GM03348 (cell line): ENCODE measurements around the gene CDH4.

Experiments used
- DNase-seq: peaks from one replicate; pipeline ENCODE4 v3.0.0; 2012; ENCODE audit warnings: low spot score

CDH4 gene

GRCh38 chr20:61493798-61494305 lies 241.8 kb downstream of the CDH4 start:
- DNase-seq, result no peak

DNA sequence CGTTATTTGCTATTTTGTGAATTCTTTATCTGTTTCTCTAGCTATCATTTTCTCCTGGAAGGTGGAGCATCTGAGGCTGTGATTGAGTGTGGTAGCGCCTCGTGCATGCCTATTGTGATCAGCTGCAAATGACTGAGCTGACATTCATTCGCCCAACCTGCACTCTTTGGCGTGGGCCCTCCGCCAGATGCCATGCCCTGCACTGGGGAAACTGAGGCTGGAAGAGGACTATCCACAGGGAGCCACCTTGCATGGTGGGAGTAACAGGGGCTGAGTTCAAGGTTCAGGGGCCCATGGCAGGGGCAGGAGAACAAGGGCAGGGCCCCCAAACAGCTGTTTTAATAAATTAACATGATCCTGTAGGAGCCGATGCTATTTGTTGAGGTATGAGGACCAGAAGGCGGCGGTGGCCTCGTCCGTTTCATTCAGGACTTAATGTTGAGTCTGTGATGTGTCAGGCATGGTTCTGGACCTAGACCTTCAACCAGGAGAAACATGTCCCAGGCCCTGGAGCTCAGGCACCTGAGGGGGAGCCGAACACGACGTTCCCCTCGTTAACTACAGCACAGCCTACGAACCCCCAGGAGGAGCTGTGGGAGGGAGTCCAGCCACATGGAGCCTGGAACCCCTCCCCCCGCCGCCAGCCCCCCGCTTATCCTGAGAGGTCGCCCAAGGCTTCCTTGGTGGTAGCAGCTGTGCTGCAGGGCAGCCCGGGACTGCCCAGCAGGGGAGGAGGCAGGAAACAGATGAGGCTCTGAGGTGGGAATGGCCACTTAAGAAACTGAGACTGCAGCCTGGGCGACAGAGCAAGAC lies 242.9 kb downstream of the CDH4 start:
- no peak for DNase-seq

DNA sequence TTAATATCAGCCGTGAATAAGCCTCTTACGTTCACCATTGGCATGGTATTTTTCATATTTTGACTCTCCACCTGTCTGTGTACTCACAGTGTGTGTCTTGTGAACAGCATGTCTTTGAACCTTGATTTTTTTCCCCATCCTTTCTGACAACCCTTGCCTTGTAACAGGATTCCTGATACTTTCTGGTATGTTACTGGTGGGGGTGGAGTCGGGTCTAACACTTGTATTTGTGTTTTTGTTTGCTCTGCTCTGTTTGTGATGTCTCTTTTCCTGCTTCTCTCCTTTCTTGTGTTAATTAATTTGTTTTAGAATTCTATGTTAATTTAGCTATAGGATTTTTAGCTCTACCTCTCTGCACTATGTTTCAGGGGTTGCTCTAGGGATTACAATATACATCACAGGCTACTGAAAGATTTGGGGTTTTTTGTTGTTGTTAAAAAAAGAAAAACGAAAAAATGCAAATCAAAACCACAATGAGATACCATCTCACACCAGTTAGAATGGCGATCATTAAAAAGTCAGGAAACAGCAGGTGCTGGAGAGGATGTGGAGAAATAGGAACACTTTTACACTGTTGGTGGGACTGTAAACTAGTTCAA lies 245.1 kb downstream of the CDH4 start:
- DNase-seq, result no peak

- DNase-seq, result no peak
Measured at GRCh38 chr20:61499859-61500554, 247.9 kb downstream of the CDH4 start.

GRCh38 chr20:61500791-61501321 lies 248.8 kb downstream of the CDH4 start:
- DNase-seq, result no peak

DNA sequence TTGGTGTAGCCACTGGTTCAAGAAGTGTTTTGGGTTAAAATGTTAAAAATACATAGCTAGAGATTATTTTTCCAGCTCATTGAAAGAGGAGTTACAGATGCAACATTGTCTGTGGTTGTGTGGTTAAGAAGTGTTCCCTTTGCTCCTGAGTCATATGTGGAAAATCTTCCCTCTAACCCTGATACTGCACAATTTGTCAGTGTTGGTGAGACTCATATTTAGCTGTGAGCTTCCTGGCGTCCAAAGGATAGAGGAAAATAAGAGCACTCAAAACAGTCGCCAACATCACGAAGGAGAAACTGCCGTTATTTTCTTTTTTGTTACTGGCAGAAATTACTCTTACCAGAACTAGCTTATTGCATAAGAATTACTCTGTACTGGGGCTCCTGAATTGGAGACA lies 250.4 kb downstream of the CDH4 start:
- DNase-seq, result no peak

GRCh38 chr20:61503106-61503505 lies 251.0 kb downstream of the CDH4 start:
- no peak for DNase-seq

DNA sequence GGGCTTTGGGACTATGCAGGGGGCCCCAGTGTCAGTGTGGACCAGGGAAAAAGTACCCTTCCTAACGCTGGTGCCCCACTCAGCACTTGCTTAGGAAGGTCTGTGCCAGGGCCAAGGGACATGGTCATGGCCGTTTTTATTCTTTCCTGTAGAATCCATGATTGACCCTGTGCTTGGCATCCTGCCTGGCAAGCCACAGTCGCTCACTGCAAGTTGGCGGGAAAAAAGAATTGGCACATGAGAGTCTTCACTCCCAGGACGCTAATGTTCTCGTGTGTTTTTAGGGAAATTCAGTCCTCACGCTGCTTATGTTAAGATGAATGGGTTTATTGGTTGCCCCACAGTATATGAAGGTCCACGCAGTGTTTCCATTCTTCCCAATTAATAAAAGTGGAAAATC lies 253.4 kb downstream of the CDH4 start:
- no peak for DNase-seq

DNA sequence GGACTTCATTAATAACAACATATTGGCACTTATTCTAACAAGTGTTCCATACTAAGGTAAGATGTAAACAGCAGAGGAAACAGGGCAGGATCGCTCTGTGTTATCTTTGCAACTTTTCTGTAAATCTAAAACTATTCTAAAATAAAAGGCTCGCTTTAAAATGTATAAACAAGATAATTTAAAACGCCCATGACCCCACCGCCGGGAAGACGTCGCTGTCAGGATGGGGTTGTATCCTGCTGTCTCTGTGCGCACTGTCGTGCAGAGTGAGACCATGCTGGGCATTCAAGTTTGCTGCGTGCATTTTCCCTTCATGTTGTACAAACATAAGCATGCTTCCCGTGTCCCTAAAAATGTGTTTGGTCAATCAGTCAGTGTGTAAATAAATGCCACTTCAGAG lies 255.7 kb downstream of the CDH4 start:
- no peak for DNase-seq

DNA sequence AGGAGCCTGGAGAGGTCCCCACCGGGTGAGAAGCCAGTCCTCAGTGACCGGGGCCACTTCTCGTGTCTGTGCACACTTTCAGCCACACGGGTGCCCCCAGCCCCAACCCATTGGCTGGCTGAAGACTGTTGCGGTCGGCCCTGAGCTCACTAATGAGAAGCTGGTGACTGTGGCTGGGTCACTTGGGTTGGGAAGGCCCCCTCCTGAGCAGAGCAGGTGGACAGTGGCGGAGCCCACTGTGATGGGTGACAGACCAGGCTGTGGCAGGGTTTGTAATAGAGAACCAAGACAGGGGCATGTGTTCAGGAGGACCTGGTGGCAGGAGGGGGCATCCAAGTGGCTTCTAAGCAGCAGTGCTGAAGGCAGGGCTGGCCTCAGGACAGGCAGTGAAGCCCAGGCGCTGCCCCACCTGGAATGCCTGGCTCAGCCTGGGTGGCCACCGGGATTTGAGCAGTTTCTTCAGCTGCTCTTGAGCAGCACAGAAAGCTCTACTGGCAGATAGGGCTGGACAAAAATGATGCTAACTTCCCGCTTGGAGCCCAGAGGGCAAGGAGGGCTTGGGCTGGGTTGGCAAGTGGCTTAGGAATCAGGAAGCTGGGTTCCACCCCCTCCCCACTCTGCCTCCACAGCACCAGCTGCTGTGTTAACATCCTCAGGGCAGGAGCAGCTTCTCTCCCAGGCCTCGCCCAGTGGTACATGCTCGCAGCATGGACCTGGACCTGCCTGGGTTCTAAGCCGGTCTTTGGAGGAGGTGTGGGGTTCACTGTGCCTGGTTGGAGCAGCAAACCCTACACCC lies 256.4 kb downstream of the CDH4 start:
- DNase-seq, result no peak

DNA sequence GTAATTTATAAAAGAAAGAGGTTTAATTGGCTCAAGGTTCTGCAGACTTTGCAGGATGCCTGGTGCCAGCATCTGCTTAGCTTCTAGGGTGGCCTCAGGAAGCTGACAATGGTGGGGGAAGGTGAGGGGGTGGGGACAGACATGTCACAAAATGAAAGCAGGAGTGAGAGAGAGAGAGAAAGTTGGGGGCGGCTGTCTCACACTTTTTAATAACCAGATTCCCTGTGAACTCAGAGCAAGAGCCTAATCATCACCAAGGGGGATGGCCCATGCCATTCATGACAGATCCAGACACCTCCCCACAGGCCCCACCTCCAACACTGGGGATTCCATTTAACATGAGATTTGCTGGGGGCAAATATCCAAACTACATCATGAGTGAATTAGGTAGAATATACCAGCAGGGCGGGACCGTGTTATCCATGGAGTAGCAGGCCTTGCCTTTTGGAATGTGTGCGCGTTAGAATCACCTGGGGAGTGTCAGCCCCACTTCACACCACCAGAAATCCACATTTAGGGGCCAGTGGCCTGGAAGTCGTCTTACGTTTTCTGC lies 258.8 kb downstream of the CDH4 start:
- no peak for DNase-seq

DNA sequence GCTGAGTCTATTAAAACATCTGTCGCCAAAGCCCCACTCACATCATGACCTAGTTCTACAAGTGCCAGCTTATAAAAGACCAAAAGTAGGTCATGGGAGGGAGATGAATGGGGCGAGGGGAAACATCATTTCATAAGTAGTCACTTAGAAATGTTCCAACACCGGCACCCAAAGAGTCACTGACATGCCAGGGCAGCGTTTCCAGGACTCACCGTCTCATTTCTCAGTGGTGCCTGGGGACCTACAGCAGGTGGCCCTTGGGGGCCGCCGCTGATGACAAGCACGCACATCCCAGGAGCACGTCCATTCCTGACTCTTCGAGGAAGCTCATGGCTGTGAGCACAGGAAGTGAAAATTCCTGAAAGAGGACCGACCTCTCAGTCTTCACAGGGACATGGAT lies 260.4 kb downstream of the CDH4 start:
- no peak for DNase-seq

- no peak for DNase-seq
Measured at GRCh38 chr20:61513124-61514017, 261.3 kb downstream of the CDH4 start.

DNA sequence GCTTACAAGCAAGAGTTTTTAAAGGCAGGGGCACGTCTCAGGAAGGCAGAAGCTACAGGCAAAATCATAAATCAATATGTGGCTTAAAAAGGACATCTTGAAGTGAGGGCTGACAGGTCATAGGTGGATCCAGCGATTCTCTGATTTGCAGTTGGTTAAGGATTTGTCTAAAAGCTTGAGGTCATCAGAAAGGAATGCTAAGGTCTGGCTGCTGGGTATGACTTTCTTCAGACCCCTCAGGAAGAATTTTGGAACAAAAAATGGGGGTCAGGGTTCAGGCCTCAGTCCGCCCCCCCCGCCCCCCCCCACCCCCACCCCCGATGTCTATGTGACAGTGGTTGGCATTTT lies 261.9 kb downstream of the CDH4 start:
- no peak for DNase-seq

GRCh38 chr20:61514396-61514795 lies 262.3 kb downstream of the CDH4 start:
- DNase-seq, result no peak

DNA sequence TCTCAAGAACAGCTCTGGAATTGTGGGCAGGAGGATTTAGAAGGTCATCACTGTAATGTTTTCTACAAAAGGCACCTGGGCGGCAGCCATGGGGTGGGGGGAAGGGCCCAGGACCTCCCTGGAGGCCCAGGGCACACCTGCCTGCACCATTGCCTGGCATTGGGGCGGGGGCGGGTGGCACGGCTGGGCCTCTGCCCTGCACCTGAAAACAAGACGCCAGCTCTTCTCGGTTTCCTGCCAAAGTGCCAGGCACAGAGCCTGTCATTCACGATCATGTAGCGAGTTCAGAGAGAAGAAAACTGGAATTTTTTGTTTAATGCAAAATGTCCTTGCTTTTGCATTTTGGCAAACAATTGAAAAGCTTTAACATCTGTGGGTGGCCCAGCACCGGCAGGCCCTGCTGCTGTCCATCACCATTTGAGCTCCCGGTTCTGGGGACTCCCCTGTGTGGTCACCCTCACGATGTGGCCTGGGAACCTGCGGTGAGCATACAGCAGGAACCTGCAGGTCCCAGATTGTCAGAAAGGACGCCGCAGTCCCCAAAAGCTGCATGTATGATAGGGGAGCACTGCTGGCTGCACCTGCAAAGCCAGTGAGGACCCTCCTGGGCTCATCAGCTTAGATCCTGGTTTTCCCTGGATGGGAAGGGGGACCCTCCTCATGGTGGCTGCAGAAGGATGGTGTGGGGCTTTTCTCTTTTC lies 262.9 kb downstream of the CDH4 start:
- no peak for DNase-seq

DNA sequence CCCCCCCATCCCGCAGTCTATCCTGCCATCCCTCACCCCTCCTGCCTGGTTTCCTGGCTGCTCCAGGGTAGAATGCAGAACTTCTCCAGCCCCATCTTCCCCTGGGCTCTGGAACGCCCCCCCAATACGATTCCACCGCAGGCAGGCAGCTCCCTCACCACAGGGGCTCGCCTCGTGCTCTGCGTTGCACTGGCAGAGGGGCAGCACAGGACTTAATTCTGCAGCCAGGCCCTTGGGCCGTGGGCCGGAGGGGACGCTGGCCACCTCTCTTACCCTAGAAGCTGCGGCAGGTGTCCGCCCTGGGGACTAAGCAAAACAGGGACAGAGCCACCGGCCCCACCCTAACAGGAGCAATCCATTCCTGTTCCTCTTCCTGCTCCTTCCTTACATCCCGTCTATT lies 263.9 kb downstream of the CDH4 start:
- no peak for DNase-seq

DNA sequence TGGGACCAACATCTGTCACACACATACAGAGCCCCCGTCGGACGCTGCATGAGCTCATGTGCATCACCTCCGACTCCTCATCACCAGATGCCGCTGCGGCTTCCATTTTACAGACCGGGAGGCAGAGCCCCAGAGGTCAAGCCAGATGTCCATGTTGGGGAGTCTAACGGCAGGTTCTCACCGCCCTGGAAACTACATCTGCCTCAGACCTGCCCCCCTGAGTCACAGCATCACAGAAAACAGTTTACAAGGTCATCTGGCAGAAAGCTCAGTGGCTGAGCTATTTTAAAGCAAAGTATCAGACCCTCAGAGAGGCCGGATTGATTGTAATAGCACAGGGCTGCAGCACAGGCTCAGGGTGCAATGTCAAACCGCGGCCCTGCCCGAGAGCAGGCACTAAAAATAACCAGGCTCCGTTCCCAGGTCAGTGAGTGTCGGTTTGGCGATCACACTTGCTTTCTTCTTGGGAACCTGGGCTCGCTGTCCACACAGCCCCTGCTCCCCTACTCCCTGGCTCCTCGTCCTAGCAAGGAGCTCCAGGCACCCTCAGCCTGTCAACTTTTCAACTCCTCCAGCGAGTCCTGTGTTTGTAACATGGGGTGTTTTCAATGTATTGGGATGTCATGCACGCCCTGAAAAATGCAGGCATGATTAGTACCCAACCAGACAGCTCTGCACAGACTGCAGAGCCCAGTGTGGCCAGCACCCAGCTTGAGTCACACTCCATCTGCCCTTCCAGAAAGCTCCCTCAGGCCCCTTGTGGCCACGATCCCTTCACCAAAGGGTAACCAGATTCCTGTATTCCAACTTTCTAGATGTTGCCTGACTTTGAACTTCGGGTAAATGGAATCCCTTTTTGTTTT lies 264.5 kb downstream of the CDH4 start:
- peak; percentile 55 for DNase-seq

DNA sequence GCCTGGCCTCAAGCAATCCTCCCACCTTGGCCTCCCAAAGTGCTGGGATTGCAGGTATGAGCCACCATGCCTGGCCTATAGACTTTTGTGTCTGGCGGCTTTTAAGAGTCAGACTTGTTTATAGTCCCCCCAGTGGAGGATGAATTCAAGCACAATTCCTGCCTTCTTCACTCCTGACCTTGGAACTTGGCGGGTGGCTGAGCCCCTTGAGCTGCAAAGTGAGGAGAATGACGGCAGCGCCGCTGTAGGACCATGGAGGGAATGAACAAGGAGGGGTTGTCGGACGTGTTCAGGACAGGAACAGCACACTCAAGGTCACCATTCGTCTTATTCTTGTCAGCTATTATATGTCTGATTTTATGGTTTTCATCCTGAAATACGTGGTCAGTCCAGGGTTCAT lies 265.4 kb downstream of the CDH4 start:
- DNase-seq, result no peak
